DMS53 (cell line): ENCODE data around the gene LHPP.

Experiments used
- DNase-seq: peaks from one replicate; lab custom pipeline; 2025; lab: John Stamatoyannopoulos, UW

Gene LHPP

DNA sequence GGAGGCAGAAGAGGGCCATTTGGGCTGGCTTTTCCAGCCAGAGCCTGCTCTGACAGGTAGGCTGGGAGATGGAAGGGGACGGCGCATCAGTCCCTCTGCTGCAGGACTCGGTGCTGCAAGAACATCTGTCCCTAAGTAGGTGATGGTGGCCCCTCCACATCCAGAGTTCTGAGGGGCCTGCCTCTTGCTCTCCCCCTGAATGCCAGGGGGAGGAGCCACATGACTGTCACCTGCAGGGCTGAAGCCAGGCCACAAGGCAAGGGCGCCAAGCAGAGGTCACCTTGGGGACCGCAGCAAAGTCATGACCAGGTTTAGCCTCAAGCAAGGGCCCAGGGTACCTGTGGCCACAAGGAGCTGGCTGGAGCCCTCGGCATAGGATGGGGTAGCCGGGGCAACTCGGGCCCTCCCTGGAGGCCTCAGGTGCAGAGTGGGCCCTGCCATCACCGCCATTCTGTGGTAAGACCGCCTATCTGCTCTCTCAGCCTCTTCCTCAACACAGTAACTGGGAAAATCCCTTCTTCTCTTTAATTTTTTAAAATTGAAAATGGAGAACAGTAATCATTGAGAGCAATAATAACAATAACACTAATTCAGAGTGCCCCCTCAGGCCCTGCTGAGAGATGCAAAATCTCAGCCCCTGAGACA lies 183.3 kb downstream of the LHPP start:
- no peak for DNase-seq

DNA sequence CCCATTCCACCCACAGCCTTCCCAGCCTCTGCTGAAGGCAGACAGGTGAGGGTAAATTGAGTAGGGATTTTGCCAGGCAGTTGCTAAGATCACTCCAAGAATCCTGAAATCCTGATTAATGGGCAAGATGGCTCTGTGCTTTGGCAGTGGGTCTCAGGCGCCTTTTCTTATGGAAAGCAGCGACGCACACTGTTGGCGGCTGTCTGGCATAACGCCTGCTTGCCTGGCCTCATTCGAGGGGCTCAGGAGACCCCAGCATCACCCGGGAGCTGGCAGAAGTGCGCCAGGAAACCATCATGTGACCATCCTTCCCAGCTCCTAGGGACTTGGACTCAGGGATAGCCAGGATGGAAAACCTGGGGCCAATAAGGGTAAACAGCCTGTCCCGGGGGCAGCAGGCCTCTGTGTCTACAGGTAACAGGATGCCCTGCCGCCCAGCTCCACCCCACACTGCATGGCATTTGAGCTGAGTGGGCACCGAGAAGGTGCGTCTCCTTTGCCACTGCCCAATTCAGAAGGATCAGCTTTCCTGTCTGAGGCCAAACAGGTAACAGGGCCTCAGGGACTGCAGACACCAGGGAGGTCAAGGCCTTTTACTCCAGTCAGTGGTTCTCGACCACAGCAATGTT lies 184.0 kb downstream of the LHPP start:
- DNase-seq = no peak

DNA sequence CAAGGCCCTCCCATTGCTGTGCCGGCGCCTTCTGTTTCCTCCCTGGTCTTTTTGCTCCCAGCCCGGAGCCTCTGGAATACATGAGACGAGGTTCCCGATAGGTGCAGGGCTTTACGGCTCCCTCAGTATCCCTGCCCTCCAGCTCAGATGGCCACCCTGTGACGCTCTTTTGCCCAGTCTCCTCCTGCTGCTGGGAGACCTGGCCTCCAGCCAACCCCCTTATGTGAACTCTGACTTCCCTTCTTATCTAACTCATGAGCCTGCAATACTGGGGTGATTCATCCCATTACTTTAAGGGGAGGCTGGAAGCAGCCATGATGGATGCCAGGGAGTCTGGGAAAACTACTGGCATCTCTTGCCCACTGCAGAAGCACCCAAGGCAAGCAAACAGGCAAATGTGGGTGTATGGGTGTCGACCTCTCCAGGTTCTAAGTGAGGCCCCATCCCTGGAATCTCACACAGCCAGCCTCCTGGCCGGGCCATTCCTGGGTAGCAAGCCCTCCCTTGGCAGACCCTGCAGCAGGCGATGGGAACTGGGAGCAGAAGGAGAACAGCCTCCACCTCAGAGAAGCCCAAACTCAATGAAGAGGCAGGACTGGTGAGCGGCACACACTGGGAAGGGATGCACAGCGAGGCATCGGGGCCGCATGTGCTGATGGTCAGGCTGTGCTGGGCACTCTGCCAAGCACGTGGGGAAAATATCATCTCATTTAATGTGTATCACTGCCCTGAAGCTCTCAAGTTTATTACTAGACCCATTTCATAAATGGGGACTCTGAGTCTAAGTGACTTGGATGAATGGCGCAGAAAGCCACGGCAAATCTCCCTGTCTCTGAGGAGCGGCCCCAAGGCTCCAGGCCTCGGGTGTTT lies 185.1 kb downstream of the LHPP start:
- no peak for DNase-seq

DNA sequence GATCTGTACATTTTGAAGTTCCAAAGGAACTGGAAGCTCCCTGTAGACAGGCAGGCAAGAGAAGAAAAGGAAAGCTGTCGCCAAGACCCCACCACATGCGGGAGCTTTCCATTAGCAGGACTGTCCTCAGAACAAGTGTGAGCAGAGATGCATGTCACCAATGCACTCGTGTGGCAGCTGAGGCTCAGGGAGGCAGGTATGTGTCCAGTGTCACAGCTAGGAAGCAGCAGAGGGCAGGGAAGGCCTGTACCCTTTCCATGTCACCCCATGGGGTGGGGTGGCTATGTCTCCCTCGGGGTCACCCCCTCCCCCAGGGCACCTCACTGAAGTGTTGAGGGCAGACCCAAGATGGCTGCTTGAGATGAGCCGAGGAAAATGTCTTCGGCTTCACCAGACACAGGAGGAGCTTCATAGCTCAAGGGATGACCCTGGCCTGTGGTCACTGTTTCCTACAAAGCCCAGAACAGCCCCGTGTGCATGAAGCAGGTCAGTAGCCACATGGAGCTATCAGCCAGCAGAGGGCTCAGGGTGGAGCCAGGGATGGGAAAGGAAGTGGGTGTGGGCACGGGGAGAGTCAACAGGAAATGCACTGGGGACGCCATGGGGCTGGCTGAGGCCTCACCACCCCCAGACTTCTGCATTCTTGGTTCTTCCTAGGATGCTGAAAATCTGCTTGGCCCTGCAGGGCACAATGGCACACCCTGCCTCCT lies 186.0 kb downstream of the LHPP start:
- peak; percentile 75 for DNase-seq

DNA sequence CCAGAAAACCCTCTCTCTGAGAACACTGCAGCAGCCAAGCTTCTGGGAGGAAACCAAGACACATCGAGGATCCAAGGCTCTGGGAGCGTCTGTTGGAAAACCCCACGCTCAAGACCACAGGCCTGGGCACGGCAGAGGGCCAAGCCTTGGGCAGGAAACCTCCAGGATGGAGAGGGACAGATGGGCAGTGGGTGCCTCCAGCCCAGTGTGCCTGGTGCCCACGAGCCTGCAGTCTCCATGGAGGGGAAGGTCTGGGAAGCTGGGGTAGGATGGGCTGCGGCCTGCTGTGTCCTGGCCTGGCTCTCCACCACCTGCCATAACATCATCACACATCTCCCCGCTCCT lies 186.5 kb downstream of the LHPP start:
- no peak for DNase-seq

DNA sequence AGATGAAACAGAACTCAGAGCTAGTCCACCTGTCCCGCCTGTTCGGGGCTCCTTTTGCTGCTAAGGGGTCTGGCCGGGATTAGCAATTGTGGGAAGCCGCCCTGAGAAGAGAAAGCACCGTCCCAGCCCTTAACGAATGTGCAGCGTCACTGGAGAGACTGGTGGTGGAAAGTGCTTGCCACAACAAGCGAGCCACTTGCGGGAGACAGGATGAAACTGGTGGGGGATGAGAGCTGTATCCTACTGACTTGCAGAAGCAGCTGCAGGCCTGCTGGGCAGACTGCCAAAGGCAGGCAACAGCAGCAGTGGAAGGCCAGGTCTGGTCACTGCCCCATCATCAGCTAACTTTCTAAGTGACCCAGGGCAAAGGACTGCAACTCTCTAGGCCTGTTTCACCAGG lies 187.1 kb downstream of the LHPP start:
- DNase-seq = peak; percentile 99

DNA sequence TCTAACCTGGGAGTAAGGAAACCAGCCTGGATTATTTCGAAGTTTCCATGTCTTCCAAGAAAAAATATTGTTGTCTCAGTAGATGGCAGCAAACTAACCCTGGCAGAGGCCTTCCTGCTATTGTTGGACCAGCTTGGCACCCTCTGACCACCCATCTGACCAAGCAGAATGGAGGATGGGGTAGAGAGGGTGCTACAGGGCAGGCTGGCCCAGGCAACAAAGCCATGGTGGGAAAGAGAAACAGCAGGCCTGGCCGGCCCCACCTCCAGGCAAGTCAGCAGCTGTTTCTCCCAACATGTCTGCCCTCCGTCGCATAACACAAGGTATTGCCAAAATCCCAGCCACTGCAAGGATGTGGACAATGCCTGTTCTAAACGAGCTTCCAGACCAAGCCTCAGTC lies 187.6 kb downstream of the LHPP start:
- peak; percentile 70 for DNase-seq

DNA sequence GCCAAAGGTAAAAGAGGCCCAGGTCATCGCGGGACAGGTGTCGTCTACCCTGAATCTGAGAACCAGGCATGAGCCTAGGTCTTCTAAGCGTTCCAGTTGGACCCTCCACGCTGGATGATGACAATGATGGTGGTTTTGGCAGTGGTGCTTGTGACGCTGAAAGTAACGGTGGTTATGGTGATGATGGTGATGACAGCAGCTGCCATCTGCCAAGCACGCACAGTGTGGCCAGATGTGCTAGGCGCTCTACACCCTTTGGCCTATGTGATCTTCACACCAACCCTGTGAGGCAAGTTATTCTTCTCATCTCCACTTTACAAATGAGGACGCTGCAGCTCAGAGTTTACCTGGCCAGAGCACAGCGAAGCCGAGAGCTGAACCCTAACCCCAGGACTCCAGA lies 188.6 kb downstream of the LHPP start:
- no peak for DNase-seq

DNA sequence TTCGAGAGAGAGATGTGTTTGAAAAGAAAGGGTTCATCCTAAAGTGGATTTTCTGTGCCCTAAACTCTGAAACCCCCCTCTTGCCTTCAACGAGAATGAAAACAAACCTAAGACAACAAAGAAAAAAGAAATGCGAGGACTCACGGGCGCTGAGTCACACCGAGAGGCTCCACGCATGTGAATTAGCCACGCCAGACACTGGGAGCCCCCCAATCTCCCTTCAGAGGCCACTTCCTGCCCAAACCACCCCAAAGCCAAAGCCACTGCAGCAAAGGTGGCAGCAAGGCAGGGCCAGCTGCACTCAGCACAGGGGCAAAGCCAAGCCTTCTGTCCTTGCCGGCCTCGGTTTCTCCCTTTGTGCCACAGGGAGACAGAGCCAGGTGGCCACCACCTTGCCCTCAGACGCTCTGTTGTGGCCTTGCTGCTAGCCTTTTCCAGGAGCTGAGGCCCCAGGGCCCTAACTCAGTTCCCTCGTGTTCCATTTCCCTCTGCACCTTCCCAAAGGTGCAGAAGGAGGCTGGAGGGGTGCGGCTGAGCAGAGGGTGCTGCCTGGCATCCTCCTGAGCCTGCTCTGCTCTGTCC lies 189.3 kb downstream of the LHPP start:
- DNase-seq = no peak

DNA sequence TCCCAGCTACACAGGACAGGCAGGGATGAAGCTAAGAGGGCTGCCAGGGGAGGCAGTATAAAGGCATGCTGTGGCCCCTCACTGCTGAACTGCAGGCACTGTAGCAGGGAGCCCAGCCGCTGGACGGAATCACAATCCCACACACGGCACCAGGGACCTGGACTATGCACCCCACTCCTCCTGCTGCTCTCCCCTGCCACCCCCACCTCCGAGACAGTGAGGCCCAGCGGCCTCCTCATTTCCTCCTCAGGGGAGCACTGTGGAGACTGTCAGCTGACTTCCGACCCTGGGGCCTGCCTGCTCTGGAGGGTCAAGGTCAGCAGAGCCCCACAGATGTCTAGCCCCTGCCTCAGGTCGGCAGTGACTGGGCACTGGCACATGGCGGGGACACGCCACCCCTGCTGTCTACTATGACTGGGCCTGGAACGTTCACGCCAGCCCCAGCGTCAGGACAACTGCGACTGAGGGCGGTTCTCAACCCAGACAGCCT lies 189.8 kb downstream of the LHPP start:
- no peak for DNase-seq

DNA sequence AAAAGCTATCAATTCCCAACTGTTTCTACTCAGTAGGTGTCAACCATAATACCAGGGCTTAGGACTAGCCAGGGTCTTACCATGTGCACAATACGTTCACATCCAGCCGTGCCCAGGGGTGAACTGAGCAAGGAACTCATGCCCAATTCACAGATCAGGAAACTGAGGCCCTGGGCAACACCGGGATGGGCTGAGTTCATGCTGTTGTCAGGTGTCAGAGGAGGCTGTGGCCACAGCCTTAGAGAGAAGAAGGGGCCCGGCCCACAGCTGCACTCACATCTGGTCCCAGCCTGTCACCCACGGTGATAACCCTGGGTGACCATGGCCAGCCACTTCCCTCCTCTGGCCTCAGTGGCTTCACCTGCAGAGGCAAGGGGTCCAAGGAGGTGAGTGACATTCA lies 190.6 kb downstream of the LHPP start:
- DNase-seq = no peak

DNA sequence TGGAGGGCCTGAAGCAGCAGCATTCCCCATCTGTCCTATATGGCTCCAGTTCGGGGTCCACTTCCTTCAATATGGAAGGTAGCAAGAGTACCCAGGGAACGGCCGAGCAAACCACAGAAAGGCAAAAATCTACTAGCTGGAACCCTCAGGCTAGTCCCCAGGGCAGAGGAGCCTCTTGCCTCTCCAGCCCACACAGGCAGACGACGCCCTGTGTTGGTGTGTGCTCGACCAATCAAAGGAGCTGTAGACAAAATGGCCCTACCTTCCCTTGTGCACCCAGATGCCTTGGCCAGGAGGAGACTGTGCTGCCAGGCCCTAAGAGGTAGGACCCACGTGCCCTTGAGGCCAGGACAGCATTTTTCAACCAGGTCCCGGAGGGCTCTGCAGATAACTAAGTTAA lies 191.1 kb downstream of the LHPP start:
- DNase-seq = no peak

DNA sequence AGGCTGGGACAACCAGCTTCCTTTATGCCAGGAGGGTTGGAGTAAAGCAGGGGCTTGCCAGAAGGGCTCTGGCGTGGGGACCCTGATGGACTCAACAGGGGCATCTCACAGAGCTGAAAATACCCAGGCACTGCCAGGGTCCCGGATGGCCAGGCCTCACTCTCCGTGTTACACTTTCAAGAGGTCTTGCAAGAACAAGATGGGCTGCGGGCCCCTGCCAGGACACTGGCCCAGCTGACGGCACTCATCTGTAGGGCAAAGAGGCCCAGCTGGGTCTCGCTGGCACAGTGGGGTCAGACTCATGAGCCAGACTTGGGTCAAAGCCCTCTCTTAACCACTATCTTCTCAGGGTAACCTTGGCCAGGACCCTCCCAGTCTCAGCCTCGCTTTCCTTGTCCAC lies 191.7 kb downstream of the LHPP start:
- no peak for DNase-seq

DNA sequence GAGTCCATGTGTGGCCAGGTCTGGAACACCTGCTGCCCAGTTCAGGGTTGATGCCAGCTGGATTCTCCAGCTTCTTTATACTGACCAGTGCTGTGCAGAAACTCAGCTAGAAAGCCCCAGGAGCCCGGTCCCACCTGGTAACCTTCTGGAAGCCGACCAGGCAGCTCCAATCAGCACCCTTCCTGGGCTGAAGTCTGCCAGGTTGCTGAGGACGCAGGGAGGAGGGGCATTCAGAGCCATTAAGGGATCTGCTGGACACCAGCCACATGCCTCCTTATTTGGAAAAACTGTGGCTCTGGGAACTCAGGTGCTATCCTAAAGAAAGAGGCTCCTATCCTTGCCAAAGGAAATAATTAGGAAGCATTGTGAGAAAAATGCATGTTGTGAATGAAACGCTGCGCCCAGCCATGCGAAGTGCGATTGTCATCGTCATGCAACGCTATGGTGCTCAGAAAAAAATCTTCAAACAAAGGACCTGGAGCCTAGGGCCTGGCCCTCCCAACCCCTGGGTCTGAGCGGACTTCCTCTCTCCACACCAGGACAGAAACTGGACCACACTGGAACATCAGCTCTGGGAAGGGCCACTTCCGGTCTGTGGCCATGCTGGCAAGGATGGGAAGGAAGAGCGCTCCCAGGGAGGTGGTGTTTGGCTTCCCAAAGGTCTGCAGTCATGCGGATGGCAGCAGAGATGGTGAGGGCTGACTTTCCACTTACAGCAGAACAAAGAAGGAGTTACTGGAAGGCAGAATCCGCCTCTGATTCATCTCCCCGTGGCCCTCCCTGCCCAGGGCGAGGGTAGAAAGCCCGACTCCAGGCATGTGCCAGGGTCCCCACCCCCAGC lies 192.4 kb downstream of the LHPP start:
- no peak for DNase-seq

DNA sequence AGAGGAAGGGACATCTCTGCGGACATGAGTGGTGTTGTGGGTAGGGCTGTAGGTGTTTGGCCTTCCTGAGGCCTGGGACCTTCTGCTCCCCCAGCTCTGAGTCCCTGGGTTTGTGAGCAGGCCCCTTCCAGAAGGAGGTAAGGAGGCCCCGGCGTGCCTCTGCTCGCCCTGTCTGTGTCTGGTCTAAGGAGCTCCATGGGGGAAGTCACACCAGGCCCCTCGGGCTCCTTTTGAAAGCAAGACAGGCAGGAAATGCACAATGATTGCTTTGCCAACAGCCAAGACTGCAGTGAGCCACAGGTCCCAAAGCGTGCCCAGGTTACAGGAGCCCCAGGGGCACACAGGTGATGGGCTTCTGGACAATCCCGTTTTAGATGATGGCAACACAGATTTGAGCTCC lies 193.1 kb downstream of the LHPP start:
- no peak for DNase-seq

DNA sequence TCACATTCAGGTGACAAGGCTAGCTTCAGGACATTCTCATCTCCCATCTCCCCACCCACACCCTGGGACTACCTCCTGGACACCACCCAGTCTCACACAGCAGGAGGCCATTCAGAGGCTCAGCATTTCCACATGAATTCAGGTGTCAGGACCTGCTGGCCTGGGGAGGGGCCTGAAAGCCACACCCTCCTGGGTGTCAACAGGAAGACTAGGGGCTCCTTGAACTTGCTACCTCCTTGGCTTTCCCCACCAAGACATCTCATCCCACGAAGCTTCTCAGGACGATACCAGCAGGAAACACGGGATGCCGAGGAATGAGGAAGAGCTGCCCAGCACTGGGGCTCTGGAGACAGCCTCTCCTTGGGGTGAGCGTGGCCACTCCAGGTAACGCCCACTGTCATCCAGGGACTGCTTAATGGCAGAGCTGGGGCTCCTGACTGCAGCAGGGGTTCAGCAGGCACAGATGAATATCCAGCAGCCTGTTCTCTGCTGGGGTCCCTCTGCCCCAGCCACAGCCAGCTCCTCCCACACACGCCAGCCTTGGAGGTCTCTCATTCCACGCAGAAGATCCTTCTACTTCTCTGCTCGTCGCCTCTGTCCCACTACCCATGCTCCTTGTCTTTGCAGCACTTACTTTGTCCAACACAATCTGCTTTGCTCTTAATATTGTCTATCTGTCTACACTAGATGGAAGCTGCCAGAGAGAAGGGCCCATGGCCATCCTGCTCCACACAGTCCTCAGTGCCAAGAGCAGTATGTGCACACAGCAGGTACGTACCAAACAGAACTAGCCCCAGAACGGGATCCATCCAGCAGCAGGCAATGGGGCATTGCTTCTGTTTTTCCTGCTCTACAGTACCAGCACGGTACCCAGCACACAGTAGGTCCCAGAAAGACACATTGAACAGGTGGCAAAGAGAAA lies 193.8 kb downstream of the LHPP start:
- no peak for DNase-seq

DNA sequence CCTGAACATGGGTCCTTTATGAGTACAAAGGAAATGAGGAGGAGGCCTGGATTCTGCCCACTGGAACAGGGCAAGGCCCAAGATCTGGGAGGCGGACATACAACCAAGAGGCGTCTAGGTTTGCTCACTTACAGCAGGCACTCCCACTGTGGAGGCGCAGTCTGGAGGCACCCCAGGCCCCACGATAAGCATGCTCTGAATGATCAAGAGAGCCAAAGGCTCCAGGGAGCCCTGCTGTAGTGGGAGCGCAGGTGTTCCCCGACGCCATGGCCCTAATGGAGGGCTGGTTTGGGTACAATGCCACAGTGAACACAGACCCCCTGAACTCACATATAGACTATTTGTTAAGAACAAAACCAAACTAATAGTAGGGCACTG lies 194.5 kb downstream of the LHPP start:
- no peak for DNase-seq

DNA sequence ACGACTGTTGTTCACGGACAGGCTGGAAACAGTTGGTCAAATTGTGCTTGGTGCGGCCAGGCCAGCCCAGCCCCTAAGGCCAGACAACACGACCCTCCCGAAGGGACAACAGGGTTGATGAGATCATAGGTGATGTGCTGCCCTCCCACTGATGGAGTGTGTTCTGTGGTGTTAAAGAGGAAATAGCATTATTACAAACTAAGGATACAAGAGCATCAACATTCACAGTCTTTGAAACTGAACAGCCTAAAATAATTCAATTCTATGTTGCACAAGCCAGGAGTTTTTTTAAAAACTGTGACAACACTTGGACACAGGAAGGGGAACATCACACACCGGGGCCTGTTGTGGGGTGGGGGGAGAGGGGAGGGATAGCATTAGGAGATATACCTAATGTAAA lies 194.9 kb downstream of the LHPP start:
- no peak for DNase-seq

DNA sequence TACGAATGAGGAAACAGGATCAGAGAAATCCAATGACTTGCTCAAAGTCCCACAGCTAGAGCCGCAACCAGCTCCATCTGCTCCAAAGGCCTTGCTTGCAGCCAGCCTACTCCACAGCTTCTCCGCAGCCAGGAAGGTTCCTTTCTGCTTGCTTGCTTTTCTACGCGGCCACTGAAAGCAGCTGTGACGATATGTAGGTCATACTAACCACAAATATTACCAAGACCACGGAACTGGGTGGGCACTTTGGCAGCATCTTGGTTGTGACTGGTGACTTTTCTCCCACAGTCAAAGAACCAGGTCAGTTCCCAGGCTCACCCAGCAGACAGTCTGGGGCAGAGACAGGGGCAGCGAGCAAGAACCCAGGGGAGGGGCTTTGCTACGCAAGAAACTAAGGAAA lies 196.2 kb downstream of the LHPP start:
- no peak for DNase-seq

DNA sequence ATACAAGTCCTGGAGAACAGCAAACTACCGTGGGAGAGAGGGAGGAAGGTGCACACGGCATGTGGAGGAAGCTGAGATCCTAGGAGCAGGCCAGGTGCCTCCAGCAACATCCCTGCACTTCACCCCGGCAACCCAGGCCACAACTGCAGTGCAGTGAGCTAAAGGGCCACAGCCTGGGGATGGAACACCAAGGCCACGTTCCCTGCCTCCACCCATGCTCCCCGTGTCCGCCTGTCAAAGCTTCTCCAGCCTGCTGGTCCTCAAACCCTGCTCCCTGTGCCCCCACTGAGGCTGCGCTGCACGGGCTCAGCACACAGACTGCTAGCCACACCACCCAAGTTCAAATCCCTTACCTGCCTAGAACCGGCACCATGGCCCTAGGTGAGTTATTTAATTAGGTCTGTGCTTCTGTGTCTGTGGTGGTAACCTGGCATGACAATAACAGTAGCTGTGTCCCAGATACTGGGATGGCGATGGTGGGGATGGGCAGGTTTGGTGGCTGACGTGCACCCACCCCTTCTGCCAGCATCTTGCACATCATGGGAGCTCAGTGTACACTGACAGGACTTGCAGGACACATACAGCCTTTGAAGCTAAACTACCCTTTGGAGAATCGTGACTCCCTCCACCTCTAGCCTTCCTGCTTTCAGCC lies 197.1 kb downstream of the LHPP start:
- DNase-seq = no peak
